H1 (cell line): ENCODE results near the gene NKAIN2. TPM values are rescaled to one million over a fixed set of nuclear protein-coding genes. Genes with fewer than 3 reads are reported as not detected.

ENCODE experiments used
- CHD7 ChIP-seq: fragments of 300-600 bp; sonication (generic); IDR thresholded peaks from 2 replicates; pipeline ENCODE4 v1.7.1; 2012; ENCODE audit warnings: low read length, moderate library complexity, mild to moderate bottlenecking, inconsistent platforms; ENCODE audit not compliant: insufficient replicate concordance
- EGR1 ChIP-seq: IDR thresholded peaks from 2 replicates; pipeline ENCODE4 v1.6.1; 2011; ENCODE audit warnings: low read depth, low read length, borderline replicate concordance
- KDM1A ChIP-seq: fragments of 200-600, 300-600 bp; sonication (generic); IDR thresholded peaks from 2 replicates; pipeline ENCODE4 v1.7.1; 2016; ENCODE audit warnings: mild to moderate bottlenecking, low read length, borderline replicate concordance
- NANOG ChIP-seq: IDR thresholded peaks from 2 replicates; pipeline ENCODE4 v1.6.1; 2011; ENCODE audit warnings: low read length, low read depth, mild to moderate bottlenecking, inconsistent platforms; ENCODE audit not compliant: insufficient read depth, poor library complexity, severe bottlenecking
- SAP30 ChIP-seq: fragments of 300-600 bp; sonication (generic); IDR thresholded peaks from 2 replicates; pipeline ENCODE4 v1.7.1; 2012; ENCODE audit warnings: low read length, moderate library complexity, mild to moderate bottlenecking, inconsistent platforms; ENCODE audit not compliant: insufficient read depth, insufficient replicate concordance
- SRF ChIP-seq: IDR thresholded peaks from 2 replicates; pipeline ENCODE4 v1.6.1; 2011; ENCODE audit warnings: mild to moderate bottlenecking, low read depth, low read length, moderate library complexity
- YY1 ChIP-seq: IDR thresholded peaks from 2 replicates; pipeline ENCODE4 v1.6.1; 2011; ENCODE audit warnings: low read depth, mild to moderate bottlenecking, low read length
- ZNF274 ChIP-seq: IDR thresholded peaks from 2 replicates; pipeline ENCODE4 v1.7.0; 2012; ENCODE audit warnings: low read length, borderline replicate concordance; ENCODE audit errors: extremely low read depth
- polyA plus RNA-seq, 7 experiments: library from polyadenylated mRNA; depleted of rRNA in 3 of 7; stranded (reverse) in 5 of 7; unstranded in 2 of 7; fragments of >200 nt in 5 of 7; fragments of 200-250 nt in 2 of 7; gene quantifications; 1 replicate in 5 of 7; 2 replicates in 1 of 7; 4 replicates in 1 of 7; pipeline versions ENCODE4 v1.2.1 to v1.2.3, GENCODE V29; 2011 to 2013; ENCODE audit warnings: missing spikeins in 2 of 7, mixed read lengths in 2 of 7
- total RNA-seq: library from RNA; stranded (reverse); fragmentation: NEBNext Ultra II Directional; extraction: Animal tissue kit (Norgen Biotek cat#: 25700); gene quantifications from 2 replicates; pipeline ENCODE4 v1.2.1, GENCODE V29; 2021

NKAIN2 gene
- total and polyA plus RNA-seq, 2 of the 8 experiments (the other 6 are each of a cell fraction or from before 2014, with no cell fraction given): 0.20 to 0.34 TPM

- no peak for TF ChIP-seq CHD7
- TF ChIP-seq SRF: no peak
- TF ChIP-seq SAP30: no peak
- TF ChIP-seq NANOG: no peak
- TF ChIP-seq EGR1: no peak
- no peak for TF ChIP-seq KDM1A
- TF ChIP-seq YY1: no peak
- no peak for TF ChIP-seq ZNF274
- TF ChIP-seq, all 59 proteins: peak for 0
These were observed 478.9 kb downstream of the NKAIN2 start (continued) for GRCh38 chr6:124282541-124282940.
